ENCODE measurements around the gene MAST4.

The MAST4 gene

GRCh38 chr5:67160985-67161384, 564.8 kb downstream of the MAST4 start:
- DNase-seq (ENCODE audit: extremely low spot score), result no peak
- TF ChIP-seq CTCF (IDR thresholded peaks at IDR 0.05; ENCODE audit: control extremely low read depth, extremely low read depth, low read depth, missing control alignments), result no peak
- ChIA-PET POLR2A (no interaction called here), CTCF (interaction anchor here (1.2 to 12.5 kb wide), 3 partner anchors 43 to 74 kb away, joined by 3 to 311 read pairs (median 3); partner anchors contain the start of gene CD180)

- POLR2A ChIA-PET, result no interaction called here
- no peak for DNase-seq (ENCODE audit: extremely low spot score)
- TF ChIP-seq CTCF (IDR thresholded peaks at IDR 0.05; ENCODE audit: control extremely low read depth, extremely low read depth, low read depth, missing control alignments), result no peak
- CTCF ChIA-PET, result interaction anchor here (0.9 to 12.5 kb wide), 7 partner anchors 11 to 1091 kb away, joined by 3 to 311 read pairs (median 3); partner anchors contain the start of gene CD180
Measured at GRCh38 chr5:67161767-67162166, 565.6 kb downstream of the MAST4 start.

GRCh38 chr5:67163231-67163756, 567.1 kb downstream of the MAST4 start:
- no peak for TF ChIP-seq CTCF (IDR thresholded peaks at IDR 0.05; ENCODE audit: control extremely low read depth, extremely low read depth, low read depth, missing control alignments)
- ChIA-PET CTCF (interaction anchor here (1.3 to 12.5 kb wide), 4 partner anchors 13 to 349 kb away, joined by 3 to 311 read pairs (median 4); partner anchors contain the start of gene CD180), POLR2A (no interaction called here)
- no peak for DNase-seq (ENCODE audit: extremely low spot score)

- CTCF ChIA-PET, result interaction anchor here (0.9 to 12.5 kb wide), 8 partner anchors 8 to 1052 kb away, joined by 3 to 311 read pairs (median 4); partner anchors contain the start of genes CD180 and PIK3R1
- POLR2A ChIA-PET, result no interaction called here
- no peak for DNase-seq (ENCODE audit: extremely low spot score)
- TF ChIP-seq CTCF (IDR thresholded peaks at IDR 0.05; ENCODE audit: control extremely low read depth, extremely low read depth, low read depth, missing control alignments), result no peak
Measured at GRCh38 chr5:67163863-67164595, 567.8 kb downstream of the MAST4 start.

GRCh38 chr5:67164856-67165525, 568.8 kb downstream of the MAST4 start:
- DNase-seq (ENCODE audit: extremely low spot score), result no peak
- no peak for TF ChIP-seq CTCF (IDR thresholded peaks at IDR 0.05; ENCODE audit: control extremely low read depth, extremely low read depth, low read depth, missing control alignments)
- ChIA-PET POLR2A (no interaction called here), CTCF (interaction anchor here (0.9 to 12.5 kb wide), 10 partner anchors 8 to 1051 kb away, joined by 3 to 311 read pairs (median 4); partner anchors contain the start of genes CD180 and PIK3R1)
